Measurements from ENCODE around the gene FAM83D.

The FAM83D gene

DNA sequence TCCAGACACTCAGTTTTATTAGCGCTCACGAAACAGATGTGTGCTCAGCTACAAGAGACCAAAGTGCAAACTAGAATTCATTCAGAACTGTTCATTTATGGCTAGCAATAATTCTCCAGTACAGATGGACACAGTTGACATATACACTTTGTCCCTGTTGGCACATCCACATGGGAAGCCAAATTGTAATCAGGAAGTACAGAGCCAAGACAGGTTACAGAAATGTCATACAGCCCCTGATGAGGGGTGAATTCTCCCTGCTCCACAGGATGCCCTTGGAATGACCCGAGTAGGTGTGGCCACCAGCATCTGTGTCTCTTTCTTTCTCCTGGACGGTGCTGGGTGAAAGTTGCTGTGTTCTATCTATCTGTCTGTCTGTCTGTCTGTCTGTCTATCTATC lies 43.5 kb downstream of the FAM83D start:
- Histone ChIP-seq H3K9me3 (replicated peaks; ENCODE audit: insufficient read depth, low read length) (no peaks in the 10 kb centered on the region), H3K4me2 (ENCODE audit: low read depth, low read length) (no peak overlapping the region), H2AFZ (ENCODE audit: low read length) (no peak overlapping the region), H4K20me1 (ENCODE audit: insufficient read depth, low read length) (no peaks in the 10 kb centered on the region), H3K4me3 (ENCODE audit: low read length) (no peak overlapping the region), H3F3A (ENCODE audit: insufficient read depth, low read length) (no peaks in the 10 kb centered on the region), H3K36me3 (replicated peaks; ENCODE audit: insufficient read depth, low read length) (no peaks in the 10 kb centered on the region), H3K79me2 (ENCODE audit: low read length) (peaks cover 20% of the 10 kb centered on the region), H3K27me3 (replicated peaks; ENCODE audit: insufficient read depth, low read length) (no peaks in the 10 kb centered on the region), H3K4me1 (ENCODE audit: low read length) (no peaks in the 10 kb centered on the region), H3K9me2 (replicated peaks; ENCODE audit: insufficient read depth, low read length) (no peaks in the 10 kb centered on the region), H3K9ac (ENCODE audit: low read length) (no peak overlapping the region), H3K27ac (ENCODE audit: low read length) (no peak overlapping the region)
- TF ChIP-seq EZH2 (optimal IDR thresholded peaks at IDR 0.05; ENCODE audit: low read depth, low read length), result no peak
- no peak for TF ChIP-seq EZH2phosphoT487 (IDR thresholded peaks at IDR 0.05; ENCODE audit: low read length)
- no peak for TF ChIP-seq CTCF (IDR thresholded peaks at IDR 0.05; ENCODE audit: low read length)
- DNase-seq, result no peak

GRCh38 chr20:38970302-38970701 lies 44.1 kb downstream of the FAM83D start:
- no peak for TF ChIP-seq EZH2 (optimal IDR thresholded peaks at IDR 0.05; ENCODE audit: low read depth, low read length)
- no peak for TF ChIP-seq CTCF (IDR thresholded peaks at IDR 0.05; ENCODE audit: low read length)
- TF ChIP-seq EZH2phosphoT487 (IDR thresholded peaks at IDR 0.05; ENCODE audit: low read length), result no peak
- Histone ChIP-seq H3K9ac (ENCODE audit: low read length) (no peak overlapping the region), H4K20me1 (ENCODE audit: insufficient read depth, low read length) (no peaks in the 10 kb centered on the region), H3K27ac (ENCODE audit: low read length) (no peak overlapping the region), H3K27me3 (replicated peaks; ENCODE audit: insufficient read depth, low read length) (no peaks in the 10 kb centered on the region), H3F3A (ENCODE audit: insufficient read depth, low read length) (no peaks in the 10 kb centered on the region), H3K4me3 (ENCODE audit: low read length) (no peak overlapping the region), H3K4me2 (ENCODE audit: low read depth, low read length) (no peak overlapping the region), H3K9me3 (replicated peaks; ENCODE audit: insufficient read depth, low read length) (no peaks in the 10 kb centered on the region), H3K79me2 (ENCODE audit: low read length) (peaks cover 17% of the 10 kb centered on the region), H2AFZ (ENCODE audit: low read length) (no peak overlapping the region), H3K9me2 (replicated peaks; ENCODE audit: insufficient read depth, low read length) (no peaks in the 10 kb centered on the region), H3K4me1 (ENCODE audit: low read length) (no peaks in the 10 kb centered on the region), H3K36me3 (replicated peaks; ENCODE audit: insufficient read depth, low read length) (no peaks in the 10 kb centered on the region)
- no peak for DNase-seq

- Histone ChIP-seq H4K20me1 (ENCODE audit: insufficient read depth, low read length) (no peaks in the 10 kb centered on the region), H3K9me3 (replicated peaks; ENCODE audit: insufficient read depth, low read length) (no peaks in the 10 kb centered on the region), H3K4me2 (ENCODE audit: low read depth, low read length) (no peak overlapping the region), H3F3A (ENCODE audit: insufficient read depth, low read length) (no peaks in the 10 kb centered on the region), H3K9me2 (replicated peaks; ENCODE audit: insufficient read depth, low read length) (no peaks in the 10 kb centered on the region), H3K9ac (ENCODE audit: low read length) (no peak overlapping the region), H3K4me1 (ENCODE audit: low read length) (no peaks in the 10 kb centered on the region), H3K79me2 (ENCODE audit: low read length) (no peaks in the 10 kb centered on the region), H3K27ac (ENCODE audit: low read length) (no peak overlapping the region), H3K4me3 (ENCODE audit: low read length) (no peak overlapping the region), H2AFZ (ENCODE audit: low read length) (no peak overlapping the region), H3K27me3 (replicated peaks; ENCODE audit: insufficient read depth, low read length) (no peaks in the 10 kb centered on the region), H3K36me3 (replicated peaks; ENCODE audit: insufficient read depth, low read length) (no peaks in the 10 kb centered on the region)
- TF ChIP-seq EZH2phosphoT487 (IDR thresholded peaks at IDR 0.05; ENCODE audit: low read length) (no peak), EZH2 (optimal IDR thresholded peaks at IDR 0.05; ENCODE audit: low read depth, low read length) (no peak), CTCF (IDR thresholded peaks at IDR 0.05; ENCODE audit: low read length) (no peak)
- no peak for DNase-seq
Measured at GRCh38 chr20:38973107-38973506, 46.9 kb downstream of the FAM83D start.
